ENCODE data around the gene CDK11B. TPM values are rescaled to one million over a fixed set of nuclear protein-coding genes. Genes with fewer than 3 reads are reported as not detected.
"Not testable (repeated sequence)": the region's sequence is repeated elsewhere in the genome, so short reads cannot be mapped to it uniquely, and the experiment has no call there.

Gene CDK11B
- total and polyA plus RNA-seq, 2 of the 8 experiments (the other 6 are each of a cell fraction or from before 2014, with no cell fraction given): 11.1 to 31.9 TPM

- CTCF ChIA-PET (ENCODE audit: partially characterized antibody); H3K23ac ChIP-seq (ENCODE audit: insufficient read length); H2BK15ac ChIP-seq (ENCODE audit: low read length); H3K18ac ChIP-seq (ENCODE audit: extremely low read depth, low read length); H3K23me2 ChIP-seq (ENCODE audit: low read depth, low read length); H4K91ac ChIP-seq (replicated peaks; ENCODE audit: insufficient read length, low read length); H4K5ac ChIP-seq (ENCODE audit: insufficient read length, low read depth, low read length); H2AK5ac ChIP-seq (ENCODE audit: low read depth, low read length); H3K14ac ChIP-seq (ENCODE audit: insufficient read length); H3K9me3 ChIP-seq (ENCODE audit: insufficient read depth in 2 of 2, low read depth in 1 of 2, low read length in 1 of 2); H4K20me1 ChIP-seq (replicated peaks in 1 of 2; ENCODE audit: control insufficient read depth in 1 of 2, insufficient read depth in 2 of 2, low read length in 2 of 2); H3K9ac ChIP-seq (replicated peaks in 1 of 4; ENCODE audit: extremely low read depth in 1 of 4, low read depth in 3 of 4, low read length in 3 of 4); POLR2A ChIA-PET (ENCODE audit: partially characterized antibody); H2BK12ac ChIP-seq (ENCODE audit: low read depth, low read length); H3K4me3 ChIP-seq (ENCODE audit: extremely low read depth in 1 of 4, insufficient read depth in 2 of 4, low read depth in 3 of 4, low read length in 4 of 4); H3K79me1 ChIP-seq (ENCODE audit: low read depth, low read length); H2BK20ac ChIP-seq (ENCODE audit: low read length); H3K79me2 ChIP-seq (ENCODE audit: control insufficient read depth in 1 of 2, insufficient read depth in 2 of 2, low read length in 2 of 2); H3K4me2 ChIP-seq (ENCODE audit: insufficient read depth in 1 of 2, low read depth in 2 of 2, low read length in 2 of 2); H3K4ac ChIP-seq (replicated peaks; ENCODE audit: insufficient read length, low read depth, low read length); H4K8ac ChIP-seq (ENCODE audit: extremely low read depth, insufficient read depth, low read length); H2BK5ac ChIP-seq (ENCODE audit: low read depth, low read length); H2BK120ac ChIP-seq (replicated peaks; ENCODE audit: low read depth, low read length); DNase-seq (ENCODE audit: low read depth in 1 of 2, low spot score in 2 of 2); FAIRE-seq; H3K56ac ChIP-seq (replicated peaks; ENCODE audit: insufficient read length, low read depth, low read length); H2AFZ ChIP-seq (ENCODE audit: low read length); H3K4me1 ChIP-seq (replicated peaks in 1 of 4; ENCODE audit: control insufficient read depth in 3 of 4, insufficient read depth in 4 of 4, low read length in 3 of 4); H3K27ac ChIP-seq (ENCODE audit: low read depth, low read length): not testable (repeated sequence)
- WGBS, 2 experiments (ENCODE audit: extremely low coverage in 1 of 2, insufficient coverage in 1 of 2, insufficient read length in 1 of 2, insufficient replicate concordance in 2 of 2, low coverage in 1 of 2, low lambda C conversion rate in 2 of 2, missing lambda C conversion rate in 1 of 2): 96% methylated on average over 7 of the region's 13 CpGs; no CpG with 5 or more reads in 1 of the 2 experiments
- Histone ChIP-seq H3K36me3 (ENCODE audit: control insufficient read depth in 2 of 4, insufficient read depth in 4 of 4, low read length in 3 of 4) (peaks cover 0 to 13% (median 5%) of the 10 kb centered on the region in 4 experiments; a peak in 5 of 8 replicates), H3K27me3 (replicated peaks in 1 of 4; ENCODE audit: control insufficient read depth in 3 of 4, extremely low read depth in 1 of 4, insufficient read depth in 3 of 4, low read length in 3 of 4) (peaks cover 8 to 21% (median 13%) of the 10 kb centered on the region in 4 experiments; a peak in 6 of 7 replicates)
Measured at GRCh38 chr1:1634613-1635012, 24.2 kb downstream of the CDK11B start.

- H3K4me3 ChIP-seq (ENCODE audit: extremely low read depth in 1 of 4, insufficient read depth in 2 of 4, low read depth in 3 of 4, low read length in 4 of 4); H2BK12ac ChIP-seq (ENCODE audit: low read depth, low read length); H4K5ac ChIP-seq (ENCODE audit: insufficient read length, low read depth, low read length); H2BK20ac ChIP-seq (ENCODE audit: low read length); H3K14ac ChIP-seq (ENCODE audit: insufficient read length); H3K23ac ChIP-seq (ENCODE audit: insufficient read length); CTCF ChIA-PET (ENCODE audit: partially characterized antibody); DNase-seq (ENCODE audit: low read depth in 1 of 2, low spot score in 2 of 2); H2BK120ac ChIP-seq (replicated peaks; ENCODE audit: low read depth, low read length); POLR2A ChIA-PET (ENCODE audit: partially characterized antibody); H4K20me1 ChIP-seq (replicated peaks in 1 of 2; ENCODE audit: control insufficient read depth in 1 of 2, insufficient read depth in 2 of 2, low read length in 2 of 2); H4K8ac ChIP-seq (ENCODE audit: extremely low read depth, insufficient read depth, low read length); H3K56ac ChIP-seq (replicated peaks; ENCODE audit: insufficient read length, low read depth, low read length); H3K27ac ChIP-seq (ENCODE audit: low read depth, low read length); H3K23me2 ChIP-seq (ENCODE audit: low read depth, low read length); H2AK5ac ChIP-seq (ENCODE audit: low read depth, low read length); H3K4me1 ChIP-seq (replicated peaks in 1 of 4; ENCODE audit: control insufficient read depth in 3 of 4, insufficient read depth in 4 of 4, low read length in 3 of 4); H2BK15ac ChIP-seq (ENCODE audit: low read length); FAIRE-seq; H3K4me2 ChIP-seq (ENCODE audit: insufficient read depth in 1 of 2, low read depth in 2 of 2, low read length in 2 of 2); H3K9me3 ChIP-seq (ENCODE audit: insufficient read depth in 2 of 2, low read depth in 1 of 2, low read length in 1 of 2); H3K79me2 ChIP-seq (ENCODE audit: control insufficient read depth in 1 of 2, insufficient read depth in 2 of 2, low read length in 2 of 2); H2BK5ac ChIP-seq (ENCODE audit: low read depth, low read length); H4K91ac ChIP-seq (replicated peaks; ENCODE audit: insufficient read length, low read length); H3K79me1 ChIP-seq (ENCODE audit: low read depth, low read length); H3K4ac ChIP-seq (replicated peaks; ENCODE audit: insufficient read length, low read depth, low read length); H2AFZ ChIP-seq (ENCODE audit: low read length); H3K9ac ChIP-seq (replicated peaks in 1 of 4; ENCODE audit: extremely low read depth in 1 of 4, low read depth in 3 of 4, low read length in 3 of 4); H3K18ac ChIP-seq (ENCODE audit: extremely low read depth, low read length): not testable (repeated sequence)
- peaks cover 0 to 12% (median 5%) of the 10 kb centered on the region in 4 experiments; a peak in 5 of 8 replicates for H3K36me3 ChIP-seq (ENCODE audit: control insufficient read depth in 2 of 4, insufficient read depth in 4 of 4, low read length in 3 of 4)
- no CpG with 5 or more reads among the region's 35 CpGs for WGBS, 2 experiments (ENCODE audit: extremely low coverage in 1 of 2, insufficient coverage in 1 of 2, insufficient read length in 1 of 2, insufficient replicate concordance in 2 of 2, low coverage in 1 of 2, low lambda C conversion rate in 2 of 2, missing lambda C conversion rate in 1 of 2)
- peaks cover 8 to 23% (median 14%) of the 10 kb centered on the region in 4 experiments; a peak in 6 of 7 replicates for H3K27me3 ChIP-seq (replicated peaks in 1 of 4; ENCODE audit: control insufficient read depth in 3 of 4, extremely low read depth in 1 of 4, insufficient read depth in 3 of 4, low read length in 3 of 4)
Measured at GRCh38 chr1:1633409-1633808, 25.4 kb downstream of the CDK11B start.
